NCI-H2196 treated with DMSO at 0.1 percent for 48 hours (cell line): ENCODE measurements around the gene TOM1L2.
"Not testable (repeated sequence)": the region's sequence is repeated elsewhere in the genome, so short reads cannot be mapped to it uniquely, and the experiment has no call there.

Experiments
- DNase-seq: peaks from one replicate; lab custom pipeline; 2025; ENCODE audit not compliant: unreplicated experiment; lab: John Stamatoyannopoulos, UW

Gene TOM1L2

DNA sequence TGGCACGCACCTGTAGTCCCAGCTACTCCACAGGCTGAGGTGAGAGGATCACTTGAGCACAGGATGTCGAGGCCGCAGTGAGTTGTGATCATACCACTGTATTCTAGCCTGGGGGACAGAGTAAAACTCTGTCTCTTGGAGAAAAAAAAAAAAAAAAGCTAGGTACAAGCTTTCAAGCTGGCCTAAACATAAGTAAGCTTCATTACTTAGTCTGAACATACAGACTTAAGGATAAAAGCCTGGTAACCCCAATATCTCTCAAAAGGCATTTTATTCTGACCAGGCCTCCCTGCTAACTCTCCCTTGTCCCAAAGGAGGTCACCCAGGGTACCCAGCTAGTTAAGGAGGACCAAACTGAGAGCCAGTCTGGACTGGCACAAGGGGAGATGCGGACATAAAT lies 46.2 kb downstream of the TOM1L2 start:
- DNase-seq: no peak

DNA sequence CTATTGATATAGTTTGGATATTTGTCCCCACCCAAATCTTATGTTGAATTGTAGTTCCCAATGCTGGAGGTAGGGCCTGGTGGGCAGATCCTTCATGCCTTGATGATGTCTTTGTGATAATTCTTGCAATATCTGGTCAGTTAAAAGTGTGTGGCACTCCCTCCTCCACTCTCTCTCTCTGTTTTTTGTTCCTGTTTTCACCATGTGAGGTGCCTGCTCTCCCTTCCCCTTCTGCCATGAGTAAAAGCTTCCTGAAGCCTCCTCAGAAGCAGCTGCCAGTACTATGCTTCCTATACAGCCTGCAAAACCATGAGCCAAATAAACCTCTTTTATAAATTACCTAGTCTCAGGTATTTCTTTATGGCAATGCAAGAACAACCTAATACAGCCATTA lies 47.3 kb downstream of the TOM1L2 start:
- DNase-seq: no peak

DNA sequence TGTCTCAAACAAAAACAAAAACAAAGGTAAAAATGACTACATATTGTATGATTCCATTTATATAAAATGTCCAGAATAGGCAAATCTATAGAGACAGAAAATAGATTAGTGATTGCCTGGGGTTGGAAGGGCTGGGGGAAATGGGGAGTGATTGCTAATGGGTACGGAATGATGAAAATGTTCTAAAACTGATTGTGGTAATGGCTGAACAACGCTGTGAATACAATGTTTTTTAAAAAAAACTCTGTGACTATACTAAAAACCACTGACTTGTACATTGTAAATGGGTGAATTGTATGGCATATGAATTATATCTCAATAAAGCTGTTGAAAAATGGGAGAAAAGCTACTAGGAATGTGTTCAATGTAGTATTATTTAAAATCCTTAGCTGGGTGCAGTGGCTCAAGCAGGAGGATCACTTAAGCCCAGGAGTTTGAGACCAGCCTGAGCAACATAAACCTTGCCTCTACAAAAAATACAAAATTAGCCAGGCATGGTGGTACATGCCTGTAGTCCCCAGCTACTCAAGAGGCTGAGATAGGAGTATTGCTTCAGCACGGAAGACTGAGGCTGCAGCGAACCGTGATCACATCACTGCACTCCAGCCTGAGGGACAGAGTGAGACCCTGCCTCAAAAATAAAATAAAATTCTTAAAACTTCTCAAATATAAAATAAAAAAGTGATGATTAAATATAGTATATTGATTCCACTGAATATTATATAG lies 47.9 kb downstream of the TOM1L2 start:
- no peak for DNase-seq

DNA sequence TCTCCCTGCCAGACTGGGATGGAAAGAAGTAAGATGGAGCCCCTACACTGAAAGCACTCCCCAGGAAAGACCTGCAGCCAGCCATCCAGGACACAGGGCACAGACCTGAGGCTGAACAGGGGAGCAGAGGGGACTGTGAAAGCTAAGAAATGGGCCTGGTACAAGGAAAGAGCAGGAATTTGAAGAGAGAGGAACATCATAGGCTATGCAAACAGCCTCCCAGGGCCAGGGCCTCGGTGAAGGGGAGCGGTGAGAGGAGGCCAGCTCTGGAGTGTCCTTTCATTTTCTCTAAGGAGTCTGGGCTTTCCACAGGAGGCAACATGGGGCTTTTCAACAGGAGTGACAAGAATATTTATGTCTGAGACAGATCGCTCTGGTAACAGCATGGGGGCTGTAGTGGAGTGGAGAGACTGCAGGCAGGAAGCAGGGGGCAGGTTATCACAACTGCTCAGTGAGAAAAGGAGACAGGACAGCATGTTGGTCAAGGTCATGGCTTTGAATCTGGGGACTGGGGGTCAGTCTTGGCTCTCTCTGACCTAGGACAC lies 50.1 kb downstream of the TOM1L2 start:
- no peak for DNase-seq

DNA sequence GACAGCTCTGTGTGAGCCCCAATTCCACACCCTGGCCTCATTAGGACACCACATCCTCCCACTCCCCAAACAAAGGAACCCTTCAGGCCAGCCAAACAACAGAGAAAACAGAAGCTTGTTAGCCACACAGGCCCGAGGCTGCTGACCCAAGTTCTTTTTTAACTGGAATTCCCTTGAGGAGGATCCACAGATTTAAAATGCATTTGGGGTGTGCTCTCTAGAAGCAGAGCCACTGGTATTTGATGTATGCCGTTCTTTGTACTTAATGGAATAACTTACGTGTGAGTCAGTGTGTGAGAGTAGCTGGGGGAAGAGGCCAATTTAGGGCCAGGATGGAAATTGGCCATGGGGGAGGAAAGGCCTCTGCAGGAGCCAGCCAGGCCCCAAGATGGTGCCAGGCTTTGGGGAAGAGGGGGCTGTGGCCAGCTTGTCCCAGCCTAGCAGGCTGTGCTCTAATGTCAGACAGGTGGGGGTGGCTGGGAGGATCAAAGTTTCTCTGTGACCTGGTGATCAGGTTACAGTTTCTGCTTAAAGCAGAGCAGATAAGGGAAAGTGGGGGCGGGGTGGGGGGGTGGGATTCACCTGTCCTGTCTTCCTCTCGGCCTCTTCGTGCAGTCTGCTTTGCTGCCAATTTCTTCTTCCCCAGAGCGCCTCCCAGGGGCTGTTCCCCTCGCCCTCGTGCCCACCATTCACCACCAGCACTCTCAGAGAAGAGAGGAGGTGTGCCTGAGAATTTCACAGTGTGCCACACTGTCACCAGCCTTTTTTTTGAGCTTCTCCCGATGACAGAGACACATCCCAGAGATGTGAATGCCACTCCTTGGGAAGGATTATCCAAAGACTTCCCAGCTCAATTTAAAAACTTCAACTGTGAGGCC lies 50.8 kb downstream of the TOM1L2 start:
- no peak for DNase-seq

DNA sequence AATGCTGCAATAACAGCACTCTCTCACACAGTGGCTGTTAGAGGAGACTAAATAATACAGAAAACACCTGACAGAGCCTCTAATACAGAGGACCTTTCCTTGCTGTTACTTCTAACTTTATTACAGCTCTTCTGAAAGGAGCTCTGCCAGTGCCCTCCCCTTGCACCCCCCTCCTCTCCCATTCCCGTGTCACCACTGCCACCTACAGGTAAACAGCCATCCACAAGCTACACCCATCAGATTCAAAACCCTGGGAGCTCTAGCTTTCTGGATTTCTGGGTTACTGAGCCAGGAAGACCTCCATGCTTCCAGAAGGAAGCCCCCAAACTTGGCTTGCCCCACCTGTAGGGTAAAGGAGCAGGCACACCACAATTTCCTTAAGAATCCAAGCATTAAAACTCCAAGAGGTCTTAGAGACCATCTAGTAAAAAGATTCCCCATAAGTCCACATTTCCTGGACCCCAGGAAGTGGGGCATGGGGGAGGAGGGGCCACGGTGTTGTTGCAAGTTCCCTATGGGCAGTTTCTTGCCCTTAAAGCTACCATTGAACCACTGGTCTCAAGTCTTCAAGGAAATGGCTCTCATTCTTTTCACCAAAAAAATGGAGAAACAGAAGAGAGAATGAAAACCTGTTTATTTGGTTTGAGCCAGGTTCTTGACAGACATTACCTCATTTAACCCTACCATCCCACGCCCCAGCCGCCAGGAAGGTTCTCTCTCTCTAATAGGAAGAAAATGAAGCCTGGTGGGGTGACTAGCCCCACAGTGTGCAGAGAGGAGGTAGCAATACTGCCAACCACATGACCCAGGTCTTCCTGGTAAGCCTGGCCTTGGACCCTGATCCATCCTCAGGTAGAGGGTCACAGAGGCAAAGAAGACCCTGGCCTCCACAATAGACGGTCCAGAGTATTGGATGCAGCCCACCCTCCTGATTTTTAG lies 52.8 kb downstream of the TOM1L2 start:
- peak; percentile 25 for DNase-seq

DNA sequence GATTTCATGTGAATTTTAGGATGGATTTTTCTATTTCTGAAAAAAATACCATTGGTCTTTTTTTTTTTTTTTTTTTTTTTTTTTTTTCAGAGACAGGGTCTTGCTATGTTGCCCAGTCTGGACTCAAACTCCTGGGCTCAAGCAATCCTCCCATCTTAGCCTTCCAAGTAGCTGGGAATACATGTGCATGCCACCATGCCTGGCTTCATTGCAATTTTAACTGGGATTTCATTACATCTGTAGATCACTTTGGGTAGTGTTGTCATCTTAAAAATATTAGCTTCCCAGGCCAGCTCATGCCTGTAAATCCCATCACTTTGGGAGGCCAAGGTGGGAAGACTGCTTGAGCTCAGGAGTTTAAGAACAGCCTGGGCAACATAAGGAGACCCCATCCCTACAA lies 54.8 kb downstream of the TOM1L2 start:
- DNase-seq: no peak

DNA sequence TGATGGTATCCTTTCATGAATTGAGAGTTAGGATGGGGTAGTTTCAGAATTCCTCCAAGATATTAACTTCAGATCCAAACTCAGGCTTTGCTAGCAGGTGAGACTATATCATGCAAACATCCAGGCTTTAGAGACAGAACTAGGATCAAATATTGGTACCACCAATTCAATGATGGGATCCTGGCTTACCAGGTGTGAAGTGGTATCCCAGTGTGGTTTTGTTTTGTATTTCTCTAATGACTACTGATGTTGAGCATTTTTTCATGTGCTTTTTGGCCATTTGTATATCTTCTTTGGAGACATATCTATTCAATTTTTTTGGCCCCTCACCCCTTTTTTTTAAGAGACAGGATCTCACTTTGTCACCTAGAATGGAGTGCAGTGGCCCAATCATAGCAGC lies 57.0 kb downstream of the TOM1L2 start:
- DNase-seq: no peak

DNA sequence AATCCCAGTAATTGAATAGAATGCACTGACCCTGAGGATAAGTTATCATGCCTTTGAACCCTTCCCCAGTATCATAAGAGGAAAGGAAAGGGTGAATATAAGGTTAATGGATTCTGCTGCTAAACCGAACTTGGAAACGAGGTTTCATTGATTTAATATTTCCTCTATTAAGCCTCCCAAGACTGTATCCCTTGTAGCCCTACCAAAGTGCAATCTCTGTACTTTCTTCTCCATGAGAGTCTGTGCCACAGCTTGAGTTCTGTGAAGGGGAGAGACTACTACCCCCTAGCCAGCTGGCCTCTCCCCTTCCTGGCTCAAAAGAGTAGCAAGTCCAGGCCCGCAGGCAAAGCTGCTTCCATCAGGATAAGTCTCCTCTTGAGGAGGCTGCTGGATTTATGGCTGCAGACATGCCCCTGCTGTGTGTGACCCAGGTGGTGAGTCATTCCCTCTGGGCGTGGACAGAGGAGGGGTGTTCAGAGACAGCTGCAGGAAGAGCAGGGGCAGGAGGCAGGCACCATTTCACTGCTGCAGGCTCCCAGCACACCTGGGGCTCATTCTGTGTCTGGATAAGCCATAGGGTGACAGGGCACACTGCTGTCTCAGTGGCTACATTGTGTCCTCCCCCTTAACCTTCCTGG lies 58.4 kb downstream of the TOM1L2 start:
- DNase-seq: peak; percentile 70

DNA sequence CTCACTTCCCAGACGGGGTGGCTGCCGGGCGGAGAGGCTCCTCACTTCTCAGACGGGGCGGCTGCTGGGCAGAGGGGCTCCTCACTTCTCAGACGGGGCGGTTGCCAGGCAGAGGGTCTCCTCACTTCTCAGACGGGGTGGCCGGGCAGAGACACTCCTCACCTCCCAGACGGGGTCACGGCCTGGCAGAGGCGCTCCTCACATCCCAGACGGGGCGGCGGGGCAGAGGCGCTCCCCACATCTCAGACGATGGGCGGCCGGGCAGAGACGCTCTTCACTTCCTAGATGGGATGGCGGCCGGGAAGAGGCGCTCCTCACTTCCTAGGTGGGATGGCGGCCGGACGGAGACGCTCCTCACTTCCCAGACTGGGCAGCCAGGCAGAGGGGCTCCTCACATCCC lies 59.9 kb downstream of the TOM1L2 start:
- DNase-seq: not testable (repeated sequence)

DNA sequence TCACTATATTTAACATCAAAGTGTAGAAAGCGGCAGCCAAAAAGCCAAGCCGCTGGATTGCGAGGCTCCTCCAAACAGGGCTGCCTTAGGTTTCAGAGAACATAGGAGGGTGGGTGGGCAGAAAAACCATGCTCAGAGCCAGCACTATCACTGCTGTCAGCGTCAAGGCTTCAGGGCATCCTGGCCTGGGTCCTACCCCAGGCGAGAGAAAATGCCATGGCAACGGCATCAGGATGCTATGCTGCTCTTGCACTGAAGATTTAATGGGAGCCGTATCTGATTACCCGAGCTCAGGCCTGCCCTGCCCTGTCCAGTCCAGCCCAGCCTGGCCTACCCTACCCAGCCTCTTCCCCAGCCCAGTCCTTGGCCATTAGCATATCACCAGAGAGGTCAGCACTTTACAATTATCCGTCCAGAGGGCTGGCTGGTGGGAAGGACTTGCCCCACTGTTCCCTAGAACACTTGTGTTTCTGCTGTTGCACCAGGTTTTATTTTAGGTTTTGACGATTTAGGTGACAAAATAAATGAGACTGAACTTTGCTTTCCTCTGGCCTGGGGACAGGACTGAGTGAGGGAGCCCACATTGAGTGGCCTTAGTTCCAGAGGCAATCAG lies 61.1 kb downstream of the TOM1L2 start:
- no peak for DNase-seq

DNA sequence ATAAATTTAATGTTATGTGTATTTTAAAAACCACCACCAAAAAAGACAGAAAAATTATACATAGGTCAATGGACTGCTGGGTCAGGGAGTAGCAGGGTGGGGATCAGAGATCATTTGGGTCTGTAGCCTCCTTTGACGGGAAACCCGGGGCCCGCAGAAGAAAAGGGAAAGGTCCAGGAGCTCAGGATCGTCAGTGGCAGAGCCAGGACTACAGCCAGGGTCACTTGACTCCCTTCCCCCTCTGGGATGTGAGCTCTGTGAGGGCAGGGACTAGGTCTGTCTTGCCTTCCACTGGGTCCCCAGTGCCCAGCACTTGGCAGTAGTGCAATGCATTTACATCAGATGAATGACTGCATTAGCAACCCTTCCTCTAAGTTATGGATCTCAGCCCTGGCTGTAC lies 62.1 kb downstream of the TOM1L2 start:
- no peak for DNase-seq

DNA sequence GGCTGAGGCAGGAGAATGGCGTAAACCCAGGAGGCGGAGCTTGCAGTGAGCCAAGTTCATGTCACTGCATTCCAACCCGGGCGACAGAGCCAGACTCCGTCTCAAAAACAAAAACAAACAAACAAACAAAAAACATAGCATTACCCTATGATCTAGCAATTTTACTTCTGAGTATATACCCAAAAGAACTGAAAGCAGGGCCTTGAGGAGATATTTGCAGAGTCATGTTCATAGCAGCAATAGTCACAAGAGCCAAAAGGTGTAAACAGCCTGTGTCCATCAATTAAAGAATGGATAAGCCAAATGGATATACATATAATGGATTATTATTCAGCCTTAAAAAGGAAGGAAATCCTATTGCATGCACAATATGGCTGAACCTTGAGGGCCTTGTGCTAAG lies 63.1 kb downstream of the TOM1L2 start:
- no peak for DNase-seq

DNA sequence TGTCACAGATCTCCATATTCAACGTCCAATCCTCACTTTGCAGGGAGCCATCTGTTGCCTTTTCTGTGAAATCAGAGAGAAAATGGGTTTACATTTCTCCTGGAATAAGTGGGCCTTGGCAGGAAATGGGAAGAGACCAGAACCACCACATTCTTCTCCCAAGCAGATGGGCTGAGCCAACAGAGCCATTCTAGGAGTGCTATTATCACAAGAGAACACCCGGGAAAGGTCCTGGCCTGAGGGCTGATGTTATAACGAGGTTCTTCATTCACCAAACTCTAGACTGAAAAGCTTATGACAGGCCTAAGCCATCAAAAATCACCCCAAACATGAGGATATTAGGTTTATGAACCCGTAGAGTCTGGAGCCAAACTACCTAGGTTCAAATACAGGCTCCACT lies 64.7 kb downstream of the TOM1L2 start:
- no peak for DNase-seq

DNA sequence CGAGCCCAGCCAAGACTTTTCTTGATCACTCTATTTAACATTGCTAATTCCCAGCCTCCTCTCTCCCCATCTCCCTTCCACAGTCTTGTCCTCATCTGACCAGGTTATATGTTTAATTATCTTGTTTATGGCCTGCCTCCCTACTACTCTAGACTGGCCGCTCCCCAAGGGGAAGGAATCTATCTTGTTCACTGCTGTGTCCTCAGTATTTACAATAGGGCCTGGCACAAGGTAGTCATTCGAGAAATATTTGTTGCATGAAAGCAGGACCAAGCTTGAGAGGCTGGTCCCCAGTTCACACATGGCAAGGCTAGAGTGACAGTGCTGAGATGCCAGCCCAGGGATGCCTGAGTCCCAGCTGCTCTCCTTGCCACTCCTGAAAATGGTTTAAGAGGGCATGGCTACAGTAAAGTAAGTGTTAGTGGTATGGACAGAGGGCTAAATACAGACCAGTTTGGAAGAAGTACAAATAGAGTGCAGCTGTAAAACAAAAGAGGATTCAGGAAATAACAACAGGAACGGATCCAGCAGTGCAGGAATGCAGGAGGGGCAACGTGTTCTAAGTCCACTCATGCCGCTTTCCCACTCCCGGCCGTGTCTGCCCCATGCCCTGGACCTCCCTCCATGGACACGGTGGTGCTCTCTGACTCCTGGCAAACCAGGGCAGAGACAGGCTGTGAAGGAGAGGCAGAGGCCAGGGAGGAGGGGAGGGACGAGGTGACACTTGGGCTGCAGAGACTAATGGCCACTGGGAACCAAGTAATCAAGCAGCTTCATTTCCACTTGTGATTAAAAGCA lies 65.6 kb downstream of the TOM1L2 start:
- DNase-seq: no peak

DNA sequence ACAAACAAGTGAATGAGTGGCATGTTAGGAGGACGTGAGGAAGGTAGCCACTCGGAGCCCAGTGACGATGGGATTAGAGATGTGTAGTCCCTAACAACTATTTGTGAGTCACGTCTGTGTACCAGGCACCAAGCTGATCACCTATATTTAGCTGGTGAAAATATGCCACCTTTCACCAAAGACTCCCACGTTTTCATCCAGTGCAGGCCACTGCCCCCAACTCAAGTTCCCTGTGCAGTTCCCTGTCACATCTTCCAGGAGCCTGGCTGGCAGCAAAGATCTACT lies 67.2 kb downstream of the TOM1L2 start:
- DNase-seq: no peak

DNA sequence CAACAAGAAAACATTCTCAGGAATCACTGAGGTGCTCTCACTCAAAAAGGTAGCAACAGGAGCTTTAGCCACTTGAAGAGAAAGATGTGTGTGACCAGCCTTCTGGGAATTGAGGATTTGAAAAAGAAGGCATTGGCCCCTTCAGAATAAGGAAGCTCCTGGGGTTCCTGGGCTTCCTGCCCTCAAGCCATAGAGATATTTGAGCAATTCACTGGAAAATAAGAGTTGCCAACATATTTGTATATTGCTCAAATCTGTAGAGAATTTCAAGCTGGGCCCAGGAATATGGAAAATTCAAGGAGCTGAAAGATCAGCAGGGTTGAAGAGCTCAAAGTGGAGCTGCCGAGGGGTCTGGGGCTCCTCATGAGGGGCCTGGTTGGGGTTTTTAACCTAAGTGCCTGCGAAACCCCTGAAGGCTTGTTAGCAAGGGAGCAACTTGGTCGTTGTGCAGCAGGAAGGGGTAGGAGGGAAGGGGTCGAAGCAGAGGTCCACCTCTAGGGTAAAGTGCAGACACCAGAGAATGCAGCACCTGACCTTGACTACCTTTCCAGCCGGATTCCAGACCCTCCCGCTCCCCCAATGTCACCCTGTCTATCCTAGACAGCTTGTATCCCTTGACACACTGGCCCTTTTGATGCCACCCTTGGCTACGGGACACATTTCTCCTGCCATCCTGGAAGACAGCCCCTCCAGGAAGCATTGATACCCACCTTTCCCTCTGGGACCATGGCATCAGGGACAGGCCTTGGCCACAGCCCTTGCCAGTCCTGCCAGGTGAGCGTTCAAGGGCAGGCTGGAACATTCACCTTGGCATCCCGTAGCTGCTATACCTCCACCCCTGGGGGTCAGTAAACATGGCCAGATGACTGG lies 67.8 kb downstream of the TOM1L2 start:
- DNase-seq: no peak

DNA sequence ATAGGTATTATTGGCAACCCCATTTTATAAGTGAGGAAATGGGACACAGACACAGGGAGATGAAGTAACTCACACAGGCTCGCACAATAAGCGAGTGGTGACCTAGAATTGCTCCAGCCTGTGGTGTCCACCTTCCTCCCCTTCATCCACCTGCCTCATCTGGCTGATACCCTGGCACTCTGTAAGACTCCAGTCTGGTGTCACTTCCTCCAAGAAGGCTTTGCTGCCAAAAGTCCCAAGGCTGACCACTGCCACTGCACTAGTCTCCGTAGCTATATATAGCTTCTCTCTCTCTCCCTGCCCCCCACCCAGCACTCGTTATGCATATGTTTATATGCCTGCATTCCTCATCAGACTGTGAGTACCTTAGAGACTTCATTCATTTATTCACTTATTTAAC lies 69.3 kb downstream of the TOM1L2 start:
- DNase-seq: no peak

DNA sequence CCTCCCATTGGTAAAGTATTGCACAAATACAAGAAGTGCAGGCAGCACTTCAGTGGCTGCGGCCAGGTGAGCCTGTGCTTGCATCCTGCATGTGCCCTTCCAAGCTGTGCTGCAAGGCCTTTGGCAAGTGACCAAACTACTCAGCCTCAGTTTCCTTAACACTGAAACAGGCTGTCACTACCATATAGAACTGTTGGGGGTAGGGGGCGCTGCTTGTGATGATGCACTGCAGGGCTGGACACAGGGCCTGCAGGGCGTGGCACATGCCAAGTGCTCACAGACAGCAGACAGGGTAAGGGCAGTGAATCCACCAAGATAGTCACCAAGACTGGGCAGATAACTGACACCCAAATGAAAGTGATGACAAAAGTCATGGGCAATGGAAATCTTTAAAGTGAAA lies 69.8 kb downstream of the TOM1L2 start:
- DNase-seq: no peak
